ENCODE results near the gene ADAMTS2.

- TF ChIP-seq, protein P1, sequence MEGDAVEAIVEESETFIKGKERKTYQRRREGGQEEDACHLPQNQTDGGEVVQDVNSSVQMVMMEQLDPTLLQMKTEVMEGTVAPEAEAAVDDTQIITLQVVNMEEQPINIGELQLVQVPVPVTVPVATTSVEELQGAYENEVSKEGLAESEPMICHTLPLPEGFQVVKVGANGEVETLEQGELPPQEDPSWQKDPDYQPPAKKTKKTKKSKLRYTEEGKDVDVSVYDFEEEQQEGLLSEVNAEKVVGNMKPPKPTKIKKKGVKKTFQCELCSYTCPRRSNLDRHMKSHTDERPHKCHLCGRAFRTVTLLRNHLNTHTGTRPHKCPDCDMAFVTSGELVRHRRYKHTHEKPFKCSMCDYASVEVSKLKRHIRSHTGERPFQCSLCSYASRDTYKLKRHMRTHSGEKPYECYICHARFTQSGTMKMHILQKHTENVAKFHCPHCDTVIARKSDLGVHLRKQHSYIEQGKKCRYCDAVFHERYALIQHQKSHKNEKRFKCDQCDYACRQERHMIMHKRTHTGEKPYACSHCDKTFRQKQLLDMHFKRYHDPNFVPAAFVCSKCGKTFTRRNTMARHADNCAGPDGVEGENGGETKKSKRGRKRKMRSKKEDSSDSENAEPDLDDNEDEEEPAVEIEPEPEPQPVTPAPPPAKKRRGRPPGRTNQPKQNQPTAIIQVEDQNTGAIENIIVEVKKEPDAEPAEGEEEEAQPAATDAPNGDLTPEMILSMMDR (IDR thresholded peaks at IDR 0.05; ENCODE audit: low read length): no peak
- no peak for TF ChIP-seq EZH2 (IDR thresholded peaks at IDR 0.05; ENCODE audit: borderline replicate concordance, low read length)
Measured at GRCh38 chr5:179148703-179149170, 196.5 kb downstream of the ADAMTS2 start.

Measured in OCI-LY1 (cell line).